C1 segment of cervical spinal cord (tissue), 14 donors: ENCODE results near the gene TBC1D5.
A peak's percentile ranks its signal among the peaks of the same experiment; 100 is the strongest.
"Not testable (repeated sequence)": the region's sequence is repeated elsewhere in the genome, so short reads cannot be mapped to it uniquely, and the experiment has no call there.

ENCODE experiments used
- DNase-seq, 14 donors: peaks; one replicate each; lab custom pipeline; 2025; lab: John Stamatoyannopoulos, UW

The TBC1D5 gene

GRCh38 chr3:17357035-17357710 is 385.3 kb downstream of the TBC1D5 start:
- DNase-seq, result no peak

- no peak for DNase-seq
Measured at GRCh38 chr3:17356585-17356984, 385.8 kb downstream of the TBC1D5 start.

GRCh38 chr3:17355591-17355990 is 386.8 kb downstream of the TBC1D5 start:
- DNase-seq, result no peak

GRCh38 chr3:17354341-17354740 is 388.1 kb downstream of the TBC1D5 start:
- no peak for DNase-seq

- DNase-seq, result no peak
Measured at GRCh38 chr3:17352620-17353019, 389.8 kb downstream of the TBC1D5 start.

- DNase-seq, result not testable (repeated sequence)
Measured at GRCh38 chr3:17351193-17351592, 391.2 kb downstream of the TBC1D5 start.

- DNase-seq, result no peak
Measured at GRCh38 chr3:17349093-17349492, 393.3 kb downstream of the TBC1D5 start.

GRCh38 chr3:17342119-17342518 is 400.3 kb downstream of the TBC1D5 start:
- DNase-seq, result no peak

GRCh38 chr3:17340693-17341092 is 401.7 kb downstream of the TBC1D5 start:
- no peak for DNase-seq

- DNase-seq, result no peak
Measured at GRCh38 chr3:17340261-17340660, 402.2 kb downstream of the TBC1D5 start.

- DNase-seq, result peak in 1 of 14 donors; percentile 40
Measured at GRCh38 chr3:17339132-17339575, 403.3 kb downstream of the TBC1D5 start.

GRCh38 chr3:17336291-17336690 is 406.1 kb downstream of the TBC1D5 start:
- peak in 1 of 14 donors; percentile 47 for DNase-seq

GRCh38 chr3:17333893-17334292 is 408.5 kb downstream of the TBC1D5 start:
- DNase-seq, result no peak

GRCh38 chr3:17333446-17333845 is 409.0 kb downstream of the TBC1D5 start:
- DNase-seq, result no peak

- no peak for DNase-seq
Measured at GRCh38 chr3:17330660-17331059, 411.8 kb downstream of the TBC1D5 start.

GRCh38 chr3:17329927-17330326 is 412.5 kb downstream of the TBC1D5 start:
- no peak for DNase-seq

GRCh38 chr3:17322106-17322793 is 420.2 kb downstream of the TBC1D5 start:
- no peak for DNase-seq

GRCh38 chr3:17320266-17320665 is 422.2 kb downstream of the TBC1D5 start:
- DNase-seq, result no peak

- DNase-seq, result no peak
Measured at GRCh38 chr3:17315897-17316296, 426.5 kb downstream of the TBC1D5 start.

GRCh38 chr3:17314171-17314570 is 428.3 kb downstream of the TBC1D5 start:
- no peak for DNase-seq

GRCh38 chr3:17313746-17314145 is 428.7 kb downstream of the TBC1D5 start:
- no peak for DNase-seq

GRCh38 chr3:17310983-17311382 is 431.4 kb downstream of the TBC1D5 start:
- no peak for DNase-seq

GRCh38 chr3:17307887-17308286 is 434.5 kb downstream of the TBC1D5 start:
- DNase-seq, result no peak
